Caco-2 (cell line): ENCODE measurements around the gene SERINC2. TPM values are rescaled to one million over a fixed set of nuclear protein-coding genes. Genes with fewer than 3 reads are reported as not detected.

Experiments used
- BruUV-seq: library from RNA; stranded (reverse); fragments of 400-500 nt; replicated peaks from 2 replicates; lab custom pipeline; 2021; lab: Mats Ljungman, UMichigan
- CTCF ChIA-PET: fragments of 300-600 bp; sonication (Branson Sonifier 250); formaldehyde crosslinking; loops from one replicate; lab custom pipeline; 2022; ENCODE audit warnings: antibody characterized with exemption; lab: Charles Lee
- POLR2A ChIA-PET: fragments of 300-600 bp; sonication (Branson Sonifier 250); formaldehyde crosslinking; loops from one replicate; lab custom pipeline; 2022; ENCODE audit warnings: antibody characterized with exemption; lab: Charles Lee
- DNase-seq, 2 experiments: peaks; one replicate each; pipeline versions ENCODE4 v3.0.0 to v3.0.0-alpha.2; 2020 to 2022
- H3K27me3 ChIP-seq: replicated peaks from 2 replicates; pipeline ENCODE4 v1.6.0; 2011; ENCODE audit warnings: low read length; ENCODE audit not compliant: control insufficient read depth, insufficient read depth
- H3K36me3 ChIP-seq: 2 replicates; pipeline ENCODE4 v1.5.1; 2011; ENCODE audit warnings: low read length; ENCODE audit not compliant: control insufficient read depth, insufficient read depth
- H3K4me1 ChIP-seq: fragments of 250-450 bp; sonication (Bioruptor Pico); 2 replicates; pipeline ENCODE4 v1.5.1; 2020; ENCODE audit warnings: mild to moderate bottlenecking
- H3K4me3 ChIP-seq: 2 replicates; pipeline ENCODE4 v1.5.1; 2011; ENCODE audit warnings: low read depth, mild to moderate bottlenecking, control low read depth, low read length
- H3K9me3 ChIP-seq: fragments of 250-450 bp; sonication (Bioruptor Pico); 2 replicates; pipeline ENCODE4 v1.5.1; 2020; ENCODE audit warnings: mild to moderate bottlenecking, moderate library complexity
- H3K27ac Mint-ChIP-seq: one replicate; pipeline ENCODE4 v1.8.0; 2022; ENCODE audit warnings: mixed read lengths; ENCODE audit not compliant: unreplicated experiment
- H3K27me3 Mint-ChIP-seq: one replicate; pipeline ENCODE4 v1.8.0; 2022; ENCODE audit warnings: mixed read lengths; ENCODE audit not compliant: insufficient read depth, unreplicated experiment
- H3K36me3 Mint-ChIP-seq: one replicate; pipeline ENCODE4 v1.8.0; 2022; ENCODE audit warnings: mild to moderate bottlenecking, mixed read lengths; ENCODE audit not compliant: insufficient read depth, unreplicated experiment
- H3K4me1 Mint-ChIP-seq: one replicate; pipeline ENCODE4 v1.8.0; 2022; ENCODE audit warnings: low read depth, mixed read lengths; ENCODE audit not compliant: unreplicated experiment
- H3K4me3 Mint-ChIP-seq: one replicate; pipeline ENCODE4 v1.8.0; 2022; ENCODE audit warnings: mild to moderate bottlenecking, moderate library complexity, mixed read lengths; ENCODE audit not compliant: unreplicated experiment
- H3K9me3 Mint-ChIP-seq: one replicate; pipeline ENCODE4 v1.8.0; 2022; ENCODE audit warnings: mixed read lengths; ENCODE audit not compliant: unreplicated experiment
- CTCF ChIP-seq, 2 experiments: fragments of 200-600 bp in 1 of 2; IDR thresholded peaks; 1 replicate in 1 of 2; 2 replicates in 1 of 2; pipeline versions ENCODE4 v1.5.1 to v1.8.0; 2011 to 2022; ENCODE audit warnings: antibody characterized with exemption in 1 of 2, control low read depth in 1 of 2, inconsistent platforms in 1 of 2, low read depth in 1 of 2, low read length in 1 of 2, mild to moderate bottlenecking in 1 of 2, moderate library complexity in 1 of 2; ENCODE audit not compliant: insufficient read depth in 1 of 2, severe bottlenecking in 1 of 2, unreplicated experiment in 1 of 2
- intact Hi-C: fragments of 100-400 bp; cut with micrococcal nuclease; formaldehyde crosslinking; loops from one replicate; pipeline ENCODE4 v1.10.0; 2022; ENCODE audit not compliant: unreplicated experiment
- total RNA-seq: library from RNA; stranded (reverse); gene quantifications from 2 replicates; pipeline ENCODE4 v1.2.3, GENCODE V29; 2022

SERINC2 gene
- total RNA-seq, 1 experiment from 2014 or later, result 30.0 TPM

DNA sequence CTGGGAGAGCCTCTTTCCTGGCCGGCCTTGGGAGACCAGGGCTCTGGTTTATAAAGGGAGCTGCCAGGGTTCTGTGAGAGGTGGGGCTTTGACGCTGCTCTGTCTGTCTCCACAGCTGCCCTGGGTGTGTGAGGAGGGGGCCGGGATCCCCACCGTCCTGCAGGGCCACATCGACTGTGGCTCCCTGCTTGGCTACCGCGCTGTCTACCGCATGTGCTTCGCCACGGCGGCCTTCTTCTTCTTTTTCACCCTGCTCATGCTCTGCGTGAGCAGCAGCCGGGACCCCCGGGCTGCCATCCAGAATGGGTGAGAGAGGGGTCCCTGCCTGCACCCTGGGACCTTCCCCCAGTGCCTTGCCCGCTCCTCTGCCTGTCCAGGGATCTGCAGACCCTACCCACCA, 11.6 kb downstream of the SERINC2 start:
- no peak overlapping the region for H3K4me3 Mint-ChIP-seq
- peaks cover 3% of the 10 kb centered on the region; the same call in 1 of the 2 replicates for H3K4me1 ChIP-seq
- no peak overlapping the region for H3K4me3 ChIP-seq
- no peak for DNase-seq
- ChIA-PET POLR2A (no interaction called here), CTCF (no interaction called here)
- no peaks in the 10 kb centered on the region for H3K9me3 Mint-ChIP-seq
- H3K27me3 Mint-ChIP-seq, result no peaks in the 10 kb centered on the region
- intact Hi-C loops, result loop anchor here (10.0 kb wide), 1 partner anchor 130 kb away; the partner anchor contains the start of genes SNRNP40 and ZCCHC17
- H3K36me3 Mint-ChIP-seq, result no peaks in the 10 kb centered on the region
- no peaks in the 10 kb centered on the region for H3K9me3 ChIP-seq
- no peaks in the 10 kb centered on the region for H3K36me3 ChIP-seq
- H3K27me3 ChIP-seq, result no peaks in the 10 kb centered on the region
- TF ChIP-seq CTCF (IDR thresholded peaks at IDR 0.05; ENCODE audit: insufficient read depth in 1 of 2, low read depth in 1 of 2, low read length in 1 of 2, severe bottlenecking in 1 of 2, unreplicated experiment in 1 of 2), result no peak
- BruUV-seq, result no TSS peak
- no peak overlapping the region for H3K27ac Mint-ChIP-seq
- no peaks in the 10 kb centered on the region for H3K4me1 Mint-ChIP-seq

GRCh38 chr1:31425301-31426081, 12.5 kb downstream of the SERINC2 start:
- Mint-ChIP-seq H3K4me1 (no peaks in the 10 kb centered on the region), H3K27me3 (no peaks in the 10 kb centered on the region), H3K27ac (no peak overlapping the region), H3K36me3 (no peaks in the 10 kb centered on the region), H3K4me3 (no peak overlapping the region), H3K9me3 (no peaks in the 10 kb centered on the region)
- BruUV-seq, result no TSS peak
- Histone ChIP-seq H3K36me3 (no peaks in the 10 kb centered on the region), H3K27me3 (no peaks in the 10 kb centered on the region), H3K9me3 (no peaks in the 10 kb centered on the region), H3K4me3 (no peak overlapping the region), H3K4me1 (peaks cover 3% of the 10 kb centered on the region; the same call in 1 of the 2 replicates)
- intact Hi-C loops, result loop anchor here (10.0 kb wide), 1 partner anchor 131 kb away; the partner anchor contains the start of genes SNRNP40 and ZCCHC17
- ChIA-PET CTCF (no interaction called here), POLR2A (no interaction called here)
- no peak for TF ChIP-seq CTCF (IDR thresholded peaks at IDR 0.05; ENCODE audit: insufficient read depth in 1 of 2, low read depth in 1 of 2, low read length in 1 of 2, severe bottlenecking in 1 of 2, unreplicated experiment in 1 of 2)
- DNase-seq, result no peak

- Histone ChIP-seq H3K27me3 (no peaks in the 10 kb centered on the region), H3K4me1 (peaks cover 3% of the 10 kb centered on the region; the same call in 1 of the 2 replicates), H3K36me3 (no peaks in the 10 kb centered on the region), H3K4me3 (no peak overlapping the region), H3K9me3 (no peaks in the 10 kb centered on the region)
- intact Hi-C loops, result loop anchor here (10.0 kb wide), 1 partner anchor 132 kb away; the partner anchor contains the start of genes SNRNP40 and ZCCHC17
- TF ChIP-seq CTCF (IDR thresholded peaks at IDR 0.05; ENCODE audit: insufficient read depth in 1 of 2, low read depth in 1 of 2, low read length in 1 of 2, severe bottlenecking in 1 of 2, unreplicated experiment in 1 of 2), result no peak
- Mint-ChIP-seq H3K36me3 (no peaks in the 10 kb centered on the region), H3K27me3 (no peaks in the 10 kb centered on the region), H3K27ac (no peak overlapping the region), H3K4me1 (no peaks in the 10 kb centered on the region), H3K9me3 (no peaks in the 10 kb centered on the region), H3K4me3 (no peak overlapping the region)
- DNase-seq, result no peak
- ChIA-PET CTCF (no interaction called here), POLR2A (no interaction called here)
- BruUV-seq, result no TSS peak
Observed at GRCh38 chr1:31426249-31426922, 13.4 kb downstream of the SERINC2 start.
